GDM1 (cell line): ENCODE measurements around the gene KLK10.

ENCODE experiments used
- DNase-seq: peaks from one replicate; lab custom pipeline; 2025; lab: John Stamatoyannopoulos, UW

Gene KLK10

GRCh38 chr19:50967929-50968715 is 51.4 kb downstream of the KLK10 start:
- DNase-seq: no peak

DNA sequence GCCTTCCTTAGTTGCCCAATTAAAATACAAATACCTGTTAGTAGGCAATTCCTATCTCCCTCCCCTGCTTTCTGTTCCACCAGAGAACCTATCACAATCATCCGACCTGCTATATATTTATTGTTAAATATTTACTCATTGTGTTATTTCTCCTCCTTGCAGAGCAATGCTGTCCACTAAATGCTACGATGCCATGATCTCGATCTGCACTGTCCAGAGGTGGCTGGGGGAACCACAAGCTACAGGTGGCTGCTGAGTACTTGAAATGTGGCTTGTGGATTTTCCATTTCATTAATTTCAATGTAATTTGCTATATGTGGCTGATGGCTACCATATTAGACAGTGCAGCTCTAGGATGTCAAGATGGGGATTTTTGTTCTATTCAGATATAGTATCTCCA is 55.2 kb downstream of the KLK10 start:
- DNase-seq: no peak

DNA sequence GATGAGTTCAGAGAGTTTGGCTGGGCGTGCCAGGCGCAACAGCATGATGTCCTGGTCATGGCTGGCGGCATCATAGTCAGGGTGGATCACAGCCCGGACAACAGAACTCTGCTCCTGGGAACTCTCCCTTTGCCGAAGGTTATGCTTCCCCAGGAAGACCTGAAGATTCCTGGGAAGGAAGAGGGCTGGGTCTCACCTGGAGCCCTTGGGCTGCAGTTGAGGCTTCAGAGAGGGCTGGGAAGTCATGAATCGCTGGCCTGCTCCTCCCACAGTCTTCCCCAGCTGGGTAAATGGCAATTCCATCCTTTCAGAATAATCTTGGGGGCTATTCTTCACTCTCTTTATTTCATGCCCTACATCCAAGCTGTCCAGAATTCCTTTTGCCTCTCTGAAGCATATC is 56.1 kb downstream of the KLK10 start:
- no peak for DNase-seq
